HL-60 (cell line): ENCODE data around the gene CLSTN2.

ENCODE experiments used
- DNase-seq, 2 experiments: peaks; one replicate each; pipeline ENCODE4 v3.0.0-alpha.2; 2010 to 2020; ENCODE audit warnings: low read depth in 1 of 2, low spot score in 1 of 2
- H3K27ac ChIP-seq: fragments of 250-450 bp; sonication (Bioruptor Pico); replicated peaks from 2 replicates; pipeline ENCODE4 v1.5.1; 2020; ENCODE audit warnings: mild to moderate bottlenecking, moderate library complexity
- H3K27me3 ChIP-seq: fragments of 250-450 bp; sonication (Bioruptor Pico); 2 replicates; pipeline ENCODE4 v1.5.1; 2021; ENCODE audit warnings: mild to moderate bottlenecking, moderate library complexity; ENCODE audit not compliant: insufficient read depth, poor library complexity, severe bottlenecking
- H3K4me3 ChIP-seq: replicated peaks from 2 replicates; pipeline ENCODE4 v1.5.1; 2011; ENCODE audit warnings: mild to moderate bottlenecking, control low read depth, low read length; ENCODE audit not compliant: insufficient read depth
- CTCF ChIP-seq: IDR thresholded peaks from one replicate; pipeline ENCODE4 v1.5.1; 2011; ENCODE audit warnings: low read length, control low read depth, inconsistent platforms; ENCODE audit not compliant: insufficient read depth
- GABPA ChIP-seq: IDR thresholded peaks from 2 replicates; pipeline ENCODE4 v1.6.1; 2012; ENCODE audit warnings: low read depth
- POLR2AphosphoS5 ChIP-seq: IDR thresholded peaks from 2 replicates; pipeline ENCODE4 v1.6.1; 2012; ENCODE audit warnings: low read depth
- REST ChIP-seq: IDR thresholded peaks from 2 replicates; pipeline ENCODE4 v1.6.1; 2012; ENCODE audit warnings: low read depth; ENCODE audit not compliant: insufficient replicate concordance
- SPI1 ChIP-seq: IDR thresholded peaks from 2 replicates; pipeline ENCODE4 v1.6.1; 2012; ENCODE audit warnings: low read depth, mild to moderate bottlenecking, borderline replicate concordance

The CLSTN2 gene

DNA sequence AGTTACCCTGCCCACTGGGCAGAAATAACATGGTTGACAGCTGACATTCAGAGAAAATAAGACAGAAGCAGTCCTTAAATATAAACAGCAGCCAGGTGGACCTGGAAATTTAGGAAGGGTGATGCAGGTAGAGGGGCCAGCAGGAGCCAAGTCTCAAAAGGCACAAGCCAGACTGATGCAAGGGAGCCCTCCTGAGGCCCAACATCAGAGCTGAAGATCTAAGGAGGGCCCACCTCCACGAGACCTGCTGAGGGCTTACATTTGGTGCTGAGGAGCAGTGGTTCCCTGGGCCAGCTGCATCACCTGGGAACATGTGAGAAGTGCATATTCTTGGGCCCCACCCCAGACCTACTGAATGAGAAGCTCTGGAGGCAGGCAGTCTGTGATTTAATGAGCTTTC lies 637.3 kb downstream of the CLSTN2 start:
- Histone ChIP-seq H3K27ac (no peak overlapping the region), H3K27me3 (no peaks in the 10 kb centered on the region), H3K4me3 (no peak overlapping the region)
- no peak for DNase-seq
- TF ChIP-seq GABPA (no peak), POLR2AphosphoS5 (no peak), REST (no peak), SPI1 (no peak), CTCF (no peak)

DNA sequence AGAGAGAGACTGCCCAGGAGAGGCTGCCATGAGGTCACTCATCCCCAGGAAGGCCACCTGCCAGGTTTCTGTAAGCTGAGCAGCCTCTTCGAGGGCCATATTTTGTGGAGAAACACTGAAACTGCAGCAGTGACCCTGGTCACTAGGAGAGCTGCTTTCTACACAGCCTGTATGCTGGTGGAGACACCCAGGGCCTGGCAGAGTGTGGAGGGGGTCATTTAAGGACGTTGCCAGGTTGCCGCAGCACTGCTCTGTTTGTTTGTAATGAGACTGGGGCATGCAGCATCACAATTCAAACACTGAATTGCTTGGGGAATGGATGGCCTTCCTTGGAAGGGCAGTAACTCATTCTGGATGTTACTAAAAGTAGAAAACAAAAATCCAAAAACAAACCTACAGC lies 638.0 kb downstream of the CLSTN2 start:
- DNase-seq = no peak
- H3K27ac ChIP-seq = no peak overlapping the region
- H3K27me3 ChIP-seq = no peaks in the 10 kb centered on the region
- TF ChIP-seq POLR2AphosphoS5 (no peak), CTCF (no peak), REST (no peak), SPI1 (no peak), GABPA (no peak)
- no peak overlapping the region for H3K4me3 ChIP-seq

DNA sequence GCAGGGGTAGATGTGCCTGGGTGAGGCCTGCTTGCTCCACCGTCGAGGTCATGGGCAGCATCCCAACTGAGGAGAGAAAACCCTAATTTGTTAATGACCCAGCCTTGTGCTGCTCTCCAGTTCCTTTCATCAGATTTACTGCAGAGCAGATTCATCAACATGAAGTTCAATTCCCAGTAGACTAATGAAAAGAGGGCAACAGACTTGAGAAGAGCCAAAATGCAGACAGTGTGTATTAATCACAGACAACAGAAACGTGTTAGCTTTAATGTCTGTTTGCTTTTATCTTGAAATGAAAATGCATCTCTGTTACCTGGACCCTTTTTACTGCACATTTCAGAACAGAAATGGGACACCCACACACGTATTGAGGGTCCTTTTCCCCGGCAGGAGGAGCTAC lies 639.4 kb downstream of the CLSTN2 start:
- Histone ChIP-seq H3K27ac (no peak overlapping the region), H3K27me3 (no peaks in the 10 kb centered on the region), H3K4me3 (no peak overlapping the region)
- no peak for TF ChIP-seq CTCF
- TF ChIP-seq REST = no peak
- TF ChIP-seq POLR2AphosphoS5 = no peak
- no peak for TF ChIP-seq GABPA
- no peak for TF ChIP-seq SPI1
- no peak for DNase-seq
